Hepatocyte (in vitro differentiated cells): Measurements from ENCODE around the gene OR4K1.

ENCODE experiments used
- EZH2 ChIP-seq: fragments of 200-600 bp; sonication (generic); IDR thresholded peaks from 2 replicates; pipeline ENCODE4 v1.6.1; 2016; ENCODE audit warnings: antibody characterized with exemption, mild to moderate bottlenecking, borderline replicate concordance
- TF ChIP-seq, protein P1 (sequence below): fragments of 200-600 bp; sonication (generic); IDR thresholded peaks from 2 replicates; pipeline ENCODE4 v1.5.1; 2016; ENCODE audit warnings: antibody characterized with exemption, mild to moderate bottlenecking; ENCODE audit not compliant: poor library complexity

DNA sequence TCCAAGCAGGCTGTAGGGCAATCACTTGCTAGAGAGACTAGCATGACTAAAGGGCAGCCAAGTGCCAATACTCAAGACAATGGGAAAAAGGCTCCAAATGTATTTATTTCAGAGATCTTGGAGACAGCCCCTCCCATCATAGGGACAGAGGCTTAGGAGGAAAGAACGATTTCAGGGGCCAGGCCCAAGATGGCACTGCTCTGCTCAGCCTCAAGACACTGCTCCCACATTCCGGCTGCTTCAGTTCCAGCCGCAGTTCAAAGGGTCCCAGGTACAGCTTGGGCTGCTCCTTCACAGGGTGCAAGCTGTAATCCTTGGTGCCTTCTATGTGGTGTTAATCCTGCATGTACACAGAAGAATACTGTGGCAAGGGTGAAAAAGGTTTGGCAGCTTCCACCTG, 29.7 kb upstream of the OR4K1 start:
- TF ChIP-seq, protein P1, sequence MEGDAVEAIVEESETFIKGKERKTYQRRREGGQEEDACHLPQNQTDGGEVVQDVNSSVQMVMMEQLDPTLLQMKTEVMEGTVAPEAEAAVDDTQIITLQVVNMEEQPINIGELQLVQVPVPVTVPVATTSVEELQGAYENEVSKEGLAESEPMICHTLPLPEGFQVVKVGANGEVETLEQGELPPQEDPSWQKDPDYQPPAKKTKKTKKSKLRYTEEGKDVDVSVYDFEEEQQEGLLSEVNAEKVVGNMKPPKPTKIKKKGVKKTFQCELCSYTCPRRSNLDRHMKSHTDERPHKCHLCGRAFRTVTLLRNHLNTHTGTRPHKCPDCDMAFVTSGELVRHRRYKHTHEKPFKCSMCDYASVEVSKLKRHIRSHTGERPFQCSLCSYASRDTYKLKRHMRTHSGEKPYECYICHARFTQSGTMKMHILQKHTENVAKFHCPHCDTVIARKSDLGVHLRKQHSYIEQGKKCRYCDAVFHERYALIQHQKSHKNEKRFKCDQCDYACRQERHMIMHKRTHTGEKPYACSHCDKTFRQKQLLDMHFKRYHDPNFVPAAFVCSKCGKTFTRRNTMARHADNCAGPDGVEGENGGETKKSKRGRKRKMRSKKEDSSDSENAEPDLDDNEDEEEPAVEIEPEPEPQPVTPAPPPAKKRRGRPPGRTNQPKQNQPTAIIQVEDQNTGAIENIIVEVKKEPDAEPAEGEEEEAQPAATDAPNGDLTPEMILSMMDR: no peak
- no peak for TF ChIP-seq EZH2
